CD4-positive, alpha-beta T cell treated with Interleukin-4 for 4 hours (primary cell): ENCODE results near the gene ASB1.

ENCODE experiments used
- DNase-seq: peaks from one replicate; pipeline ENCODE4 v3.0.0-alpha.2; 2020

Gene ASB1

GRCh38 chr2:238498188-238498587, 71.5 kb downstream of the ASB1 start:
- DNase-seq: no peak

- DNase-seq: no peak
Measured at GRCh38 chr2:238498691-238499295, 72.1 kb downstream of the ASB1 start.

- DNase-seq: no peak
Measured at GRCh38 chr2:238499731-238500580, 73.2 kb downstream of the ASB1 start.

- no peak for DNase-seq
Measured at GRCh38 chr2:238501311-238501710, 74.6 kb downstream of the ASB1 start.
